Measurements from ENCODE around the gene SLC27A2. TPM values are rescaled to one million over a fixed set of nuclear protein-coding genes. Genes with fewer than 3 reads are reported as not detected.
A peak's percentile ranks its signal among the peaks of the same experiment; 100 is the strongest.

SLC27A2 gene
- total and polyA plus RNA-seq, 2 experiments from 2014 or later: 2.8 to 9.4 TPM

- Histone ChIP-seq H4K20me1 (replicated peaks; ENCODE audit: insufficient read depth) (no peaks in the 10 kb centered on the region), H3K4me3 (no peak overlapping the region), H3F3A (replicated peaks; ENCODE audit: low read depth) (no peaks in the 10 kb centered on the region), H3K27me3 (ENCODE audit: insufficient read depth) (no peaks in the 10 kb centered on the region), H3K79me2 (replicated peaks; ENCODE audit: insufficient read depth) (no peaks in the 10 kb centered on the region), H3K27ac (ENCODE audit: low read depth) (no peak overlapping the region), H3K36me3 (ENCODE audit: insufficient read depth) (no peaks in the 10 kb centered on the region), H3K9me2 (ENCODE audit: insufficient read depth) (no peaks in the 10 kb centered on the region), H2AFZ (no peak overlapping the region), H3K4me2 (no peak overlapping the region), H3K4me1 (ENCODE audit: insufficient read depth) (no peaks in the 10 kb centered on the region)
- H3K4me1 Mint-ChIP-seq: peaks cover 5% of the 10 kb centered on the region; the same call in 1 of the 3 replicates
- no peaks in the 10 kb centered on the region for H3K36me3 Mint-ChIP-seq (ENCODE audit: low read depth)
- H3K27ac Mint-ChIP-seq: peak overlapping the region; percentile 75; the same call in 1 of the 2 replicates
- no peak for TF ChIP-seq EZH2 (IDR thresholded peaks at IDR 0.05; ENCODE audit: low read depth, unreplicated experiment)
- no peak for TF ChIP-seq CTCF (conservative IDR thresholded peaks at IDR 0.05; ENCODE audit: low read depth in 2 of 2)
- TF ChIP-seq REST (IDR thresholded peaks at IDR 0.05; ENCODE audit: unreplicated experiment): no peak
- no peak for TF ChIP-seq CREB1 (CRISPR knock-in tag; IDR thresholded peaks at IDR 0.05; ENCODE audit: low read depth)
- TF ChIP-seq ZNF114 (CRISPR knock-in tag; IDR thresholded peaks at IDR 0.05): no peak
- TF ChIP-seq STAT1 (IDR thresholded peaks at IDR 0.05; ENCODE audit: unreplicated experiment): no peak
- TF ChIP-seq EZH2phosphoT487 (IDR thresholded peaks at IDR 0.05; ENCODE audit: unreplicated experiment): no peak
- TF ChIP-seq ETS1 (IDR thresholded peaks at IDR 0.05): no peak
- no peak for TF ChIP-seq ZNF462 (CRISPR knock-in tag; IDR thresholded peaks at IDR 0.05)
- TF ChIP-seq POLR2AphosphoS5 (IDR thresholded peaks at IDR 0.05; ENCODE audit: low read depth): no peak
- no peak for TF ChIP-seq JUNB (IDR thresholded peaks at IDR 0.05; ENCODE audit: unreplicated experiment)
- no peak for TF ChIP-seq ZNF331 (CRISPR knock-in tag; IDR thresholded peaks at IDR 0.05; ENCODE audit: low read depth)
- no peak for TF ChIP-seq NANOG (IDR thresholded peaks at IDR 0.05; ENCODE audit: borderline replicate concordance)
- no peak for ATAC-seq
- no peak for DNase-seq (ENCODE audit: low spot score)
- no peaks in the 10 kb centered on the region for H3K9me3 Mint-ChIP-seq
- H3K27me3 Mint-ChIP-seq (ENCODE audit: insufficient read depth, low read depth, poor library complexity): no peaks in the 10 kb centered on the region
- H3K4me3 Mint-ChIP-seq: no peak overlapping the region
Measured at GRCh38 chr15:50236433-50236832, 54.4 kb downstream of the SLC27A2 start.

All from GM23338 (cell line).